Measurements from ENCODE around the gene SPTLC3. TPM values are rescaled to one million over a fixed set of nuclear protein-coding genes. Genes with fewer than 3 reads are reported as not detected.

The SPTLC3 gene
- total and polyA plus RNA-seq, 4 donors: 1.4 to 12.1 (median 2.9) TPM

- Histone ChIP-seq H3K4me1 (ENCODE audit: control insufficient read depth in 1 of 2, insufficient read depth in 2 of 2, low read length in 2 of 2) (no peaks in the 10 kb centered on the region), H3K36me3 (ENCODE audit: control insufficient read depth in 1 of 2, insufficient read depth in 2 of 2, low read length in 1 of 2) (peaks cover 0 to 5% of the 10 kb centered on the region in 2 donors), H3K9me3 (ENCODE audit: control insufficient read depth, low read length) (no peaks in the 10 kb centered on the region), H3K27ac (ENCODE audit: low read depth in 1 of 2, low read length in 2 of 2) (no peak overlapping the region), H3K4me3 (ENCODE audit: low read length in 2 of 2) (no peak overlapping the region), H3K27me3 (ENCODE audit: control insufficient read depth in 1 of 2, insufficient read depth in 2 of 2, low read length in 1 of 2) (no peaks in the 10 kb centered on the region)
- DNase-seq: no peak
- intact Hi-C loops (cut with DNase I): no loop called here
- WGBS, 2 donors: 82 to 86% methylated on average over 1 of the region's 1 CpG
- ATAC-seq (ENCODE audit: low FRiP score): no peak
Observed at GRCh38 chr20:13089950-13090469, 81.2 kb downstream of the SPTLC3 start.

- no peak for ATAC-seq (ENCODE audit: low FRiP score)
- Histone ChIP-seq H3K27ac (ENCODE audit: low read depth in 1 of 2, low read length in 2 of 2) (no peak overlapping the region), H3K4me3 (ENCODE audit: low read length in 2 of 2) (no peak overlapping the region), H3K36me3 (ENCODE audit: control insufficient read depth in 1 of 2, insufficient read depth in 2 of 2, low read length in 1 of 2) (peaks cover 0 to 5% of the 10 kb centered on the region in 2 donors), H3K9me3 (ENCODE audit: control insufficient read depth, low read length) (no peaks in the 10 kb centered on the region), H3K4me1 (ENCODE audit: control insufficient read depth in 1 of 2, insufficient read depth in 2 of 2, low read length in 2 of 2) (no peaks in the 10 kb centered on the region), H3K27me3 (ENCODE audit: control insufficient read depth in 1 of 2, insufficient read depth in 2 of 2, low read length in 1 of 2) (no peaks in the 10 kb centered on the region)
- intact Hi-C loops (cut with DNase I): no loop called here
- WGBS, 2 donors: 74 to 79% methylated on average over 2 of the region's 2 CpGs
- no peak for DNase-seq
Observed at GRCh38 chr20:13092111-13092510, 83.3 kb downstream of the SPTLC3 start.

GRCh38 chr20:13094976-13095375 lies 86.2 kb downstream of the SPTLC3 start:
- Histone ChIP-seq H3K27me3 (ENCODE audit: control insufficient read depth in 1 of 2, insufficient read depth in 2 of 2, low read length in 1 of 2) (no peaks in the 10 kb centered on the region), H3K4me3 (ENCODE audit: low read length in 2 of 2) (no peak overlapping the region), H3K4me1 (ENCODE audit: control insufficient read depth in 1 of 2, insufficient read depth in 2 of 2, low read length in 2 of 2) (no peaks in the 10 kb centered on the region), H3K27ac (ENCODE audit: low read depth in 1 of 2, low read length in 2 of 2) (no peak overlapping the region), H3K36me3 (ENCODE audit: control insufficient read depth in 1 of 2, insufficient read depth in 2 of 2, low read length in 1 of 2) (peaks cover 0 to 5% of the 10 kb centered on the region in 2 donors), H3K9me3 (ENCODE audit: control insufficient read depth, low read length) (no peaks in the 10 kb centered on the region)
- DNase-seq (no peak), ATAC-seq (ENCODE audit: low FRiP score) (no peak)
- intact Hi-C loops (cut with DNase I): no loop called here
- 76 to 78% methylated on average over 4 of the region's 4 CpGs for WGBS, 2 donors

GRCh38 chr20:13098720-13099355 lies 90.1 kb downstream of the SPTLC3 start:
- intact Hi-C loops (cut with DNase I): no loop called here
- peaks cover 0 to 2% of the 10 kb centered on the region in 2 donors for H3K36me3 ChIP-seq (ENCODE audit: control insufficient read depth in 1 of 2, insufficient read depth in 2 of 2, low read length in 1 of 2)
- WGBS, 2 donors: 86 to 87% methylated on average over 4 of the region's 4 CpGs

GRCh38 chr20:13099676-13100075 lies 90.9 kb downstream of the SPTLC3 start:
- DNase-seq (no peak), ATAC-seq (ENCODE audit: low FRiP score) (no peak)
- no peaks in the 10 kb centered on the region for H3K9me3 ChIP-seq (ENCODE audit: control insufficient read depth, low read length)
- intact Hi-C loops (cut with DNase I): loop anchor here in 1 of 2 donors (5.0 kb wide), 1 partner anchor 177 kb away; no protein-coding TSS in a partner anchor
- H3K27ac ChIP-seq (ENCODE audit: low read depth in 1 of 2, low read length in 2 of 2): no peak overlapping the region
- no peaks in the 10 kb centered on the region for H3K4me1 ChIP-seq (ENCODE audit: control insufficient read depth in 1 of 2, insufficient read depth in 2 of 2, low read length in 2 of 2)
- H3K4me3 ChIP-seq (ENCODE audit: low read length in 2 of 2): no peak overlapping the region
- H3K36me3 ChIP-seq (ENCODE audit: control insufficient read depth in 1 of 2, insufficient read depth in 2 of 2, low read length in 1 of 2): peaks cover 0 to 2% of the 10 kb centered on the region in 2 donors
- no peaks in the 10 kb centered on the region for H3K27me3 ChIP-seq (ENCODE audit: control insufficient read depth in 1 of 2, insufficient read depth in 2 of 2, low read length in 1 of 2)

More at GRCh38 chr20:13098720-13099355, 90.1 kb downstream of the SPTLC3 start:
- Histone ChIP-seq H3K27me3 (ENCODE audit: control insufficient read depth in 1 of 2, insufficient read depth in 2 of 2, low read length in 1 of 2) (no peaks in the 10 kb centered on the region), H3K9me3 (ENCODE audit: control insufficient read depth, low read length) (no peaks in the 10 kb centered on the region), H3K4me1 (ENCODE audit: control insufficient read depth in 1 of 2, insufficient read depth in 2 of 2, low read length in 2 of 2) (no peaks in the 10 kb centered on the region), H3K4me3 (ENCODE audit: low read length in 2 of 2) (no peak overlapping the region), H3K27ac (ENCODE audit: low read depth in 1 of 2, low read length in 2 of 2) (no peak overlapping the region)
- no peak for DNase-seq
- ATAC-seq (ENCODE audit: low FRiP score): no peak

GRCh38 chr20:13101276-13101675 lies 92.5 kb downstream of the SPTLC3 start:
- 90 to 91% methylated on average over 2 of the region's 2 CpGs for WGBS, 2 donors
- Histone ChIP-seq H3K27me3 (ENCODE audit: control insufficient read depth in 1 of 2, insufficient read depth in 2 of 2, low read length in 1 of 2) (no peaks in the 10 kb centered on the region), H3K36me3 (ENCODE audit: control insufficient read depth in 1 of 2, insufficient read depth in 2 of 2, low read length in 1 of 2) (peaks cover 0 to 2% of the 10 kb centered on the region in 2 donors), H3K4me1 (ENCODE audit: control insufficient read depth in 1 of 2, insufficient read depth in 2 of 2, low read length in 2 of 2) (no peaks in the 10 kb centered on the region), H3K4me3 (ENCODE audit: low read length in 2 of 2) (no peak overlapping the region), H3K9me3 (ENCODE audit: control insufficient read depth, low read length) (no peaks in the 10 kb centered on the region), H3K27ac (ENCODE audit: low read depth in 1 of 2, low read length in 2 of 2) (no peak overlapping the region)
- no peak for DNase-seq
- intact Hi-C loops (cut with DNase I): loop anchor here in 1 of 2 donors (5.0 kb wide), 1 partner anchor 179 kb away; no protein-coding TSS in a partner anchor
- ATAC-seq (ENCODE audit: low FRiP score): no peak

GRCh38 chr20:13101706-13102105 lies 92.9 kb downstream of the SPTLC3 start:
- intact Hi-C loops (cut with DNase I): loop anchor here in 1 of 2 donors (5.0 kb wide), 1 partner anchor 179 kb away; no protein-coding TSS in a partner anchor
- no peak overlapping the region for H3K4me3 ChIP-seq (ENCODE audit: low read length in 2 of 2)
- 52 to 63% methylated on average over 5 of the region's 5 CpGs for whole genome bisulfite sequencing, 2 donors

GRCh38 chr20:13102237-13102636 lies 93.5 kb downstream of the SPTLC3 start:
- H3K4me3 ChIP-seq (ENCODE audit: low read length in 2 of 2): no peak overlapping the region
- no peak overlapping the region for H3K27ac ChIP-seq (ENCODE audit: low read depth in 1 of 2, low read length in 2 of 2)
- peaks cover 0 to 2% of the 10 kb centered on the region in 2 donors for H3K36me3 ChIP-seq (ENCODE audit: control insufficient read depth in 1 of 2, insufficient read depth in 2 of 2, low read length in 1 of 2)
- ATAC-seq (ENCODE audit: low FRiP score): no peak
- H3K27me3 ChIP-seq (ENCODE audit: control insufficient read depth in 1 of 2, insufficient read depth in 2 of 2, low read length in 1 of 2): no peaks in the 10 kb centered on the region
- H3K9me3 ChIP-seq (ENCODE audit: control insufficient read depth, low read length): no peaks in the 10 kb centered on the region
- no peaks in the 10 kb centered on the region for H3K4me1 ChIP-seq (ENCODE audit: control insufficient read depth in 1 of 2, insufficient read depth in 2 of 2, low read length in 2 of 2)
- no peak for DNase-seq
- WGBS, 2 donors: 80 to 87% methylated on average over 3 of the region's 3 CpGs
- intact Hi-C loops (cut with DNase I): loop anchor here in 1 of 2 donors (5.0 kb wide), 1 partner anchor 180 kb away; no protein-coding TSS in a partner anchor

More at GRCh38 chr20:13101706-13102105, 92.9 kb downstream of the SPTLC3 start:
- DNase-seq (no peak), ATAC-seq (ENCODE audit: low FRiP score) (no peak)
- Histone ChIP-seq H3K4me1 (ENCODE audit: control insufficient read depth in 1 of 2, insufficient read depth in 2 of 2, low read length in 2 of 2) (no peaks in the 10 kb centered on the region), H3K27me3 (ENCODE audit: control insufficient read depth in 1 of 2, insufficient read depth in 2 of 2, low read length in 1 of 2) (no peaks in the 10 kb centered on the region), H3K36me3 (ENCODE audit: control insufficient read depth in 1 of 2, insufficient read depth in 2 of 2, low read length in 1 of 2) (peaks cover 0 to 2% of the 10 kb centered on the region in 2 donors), H3K9me3 (ENCODE audit: control insufficient read depth, low read length) (no peaks in the 10 kb centered on the region), H3K27ac (ENCODE audit: low read depth in 1 of 2, low read length in 2 of 2) (no peak overlapping the region)

- intact Hi-C loops (cut with DNase I): loop anchor here in 1 of 2 donors (5.0 kb wide), 1 partner anchor 180 kb away; no protein-coding TSS in a partner anchor
- no peak for DNase-seq
- ATAC-seq (ENCODE audit: low FRiP score): no peak
- H3K4me3 ChIP-seq (ENCODE audit: low read length in 2 of 2): no peak overlapping the region
- 93 to 96% methylated on average over 1 of the region's 1 CpG for WGBS, 2 donors
- H3K27ac ChIP-seq (ENCODE audit: low read depth in 1 of 2, low read length in 2 of 2): no peak overlapping the region
- H3K4me1 ChIP-seq (ENCODE audit: control insufficient read depth in 1 of 2, insufficient read depth in 2 of 2, low read length in 2 of 2): no peaks in the 10 kb centered on the region
- peaks cover 0 to 2% of the 10 kb centered on the region in 2 donors for H3K36me3 ChIP-seq (ENCODE audit: control insufficient read depth in 1 of 2, insufficient read depth in 2 of 2, low read length in 1 of 2)
- H3K9me3 ChIP-seq (ENCODE audit: control insufficient read depth, low read length): no peaks in the 10 kb centered on the region
- H3K27me3 ChIP-seq (ENCODE audit: control insufficient read depth in 1 of 2, insufficient read depth in 2 of 2, low read length in 1 of 2): no peaks in the 10 kb centered on the region
Observed at GRCh38 chr20:13102694-13103093, 93.9 kb downstream of the SPTLC3 start.

Measured in aorta (tissue), 5 donors.